IMR-90 (cell line): Measurements from ENCODE around the gene CD151. TPM values are rescaled to one million over a fixed set of nuclear protein-coding genes. Genes with fewer than 3 reads are reported as not detected.

Source experiments
- ATAC-seq: fragments of 200-7000 bp; cut with Tn5 transposase; 2 replicates; pipeline ENCODE4 v1.9.1; 2020; ENCODE audit warnings: low read depth, mild to moderate bottlenecking, moderate library complexity
- BruUV-seq: library from RNA; stranded (reverse); fragments of 400-500 nt; replicated peaks from 2 replicates; lab custom pipeline; 2021; lab: Mats Ljungman, UMichigan
- CTCF ChIA-PET: fragments of 300-600 bp; formaldehyde crosslinking; extraction: SDS; loops from one replicate; lab custom pipeline; 2021; ENCODE audit warnings: antibody characterized with exemption; lab: Yijun Ruan, JAX
- POLR2A ChIA-PET: fragments of 300-600 bp; sonication (Branson Sonifier 250); formaldehyde crosslinking; loops from one replicate; lab custom pipeline; 2022; ENCODE audit warnings: antibody characterized with exemption; ENCODE audit not compliant: unreplicated experiment; lab: Charles Lee
- DNase-seq: peaks from one replicate; pipeline ENCODE4 v3.0.0; 2013
- H2AFZ ChIP-seq: replicated peaks from 2 replicates; pipeline ENCODE3; 2013; ENCODE audit warnings: low read length, mild to moderate bottlenecking; ENCODE audit not compliant: poor library complexity
- H2AK5ac ChIP-seq: 2 replicates; pipeline ENCODE4 v1.6.1; 2013; ENCODE audit warnings: low read depth, low read length, inconsistent platforms
- H2AK9ac ChIP-seq: replicated peaks from 2 replicates; pipeline ENCODE3; 2013; ENCODE audit warnings: mild to moderate bottlenecking, low read depth, low read length, moderate library complexity; ENCODE audit not compliant: poor library complexity
- H2BK120ac ChIP-seq: 2 replicates; pipeline ENCODE4 v1.6.1; 2013; ENCODE audit warnings: low read depth, low read length, inconsistent platforms
- H2BK15ac ChIP-seq: 3 replicates; pipeline ENCODE4 v1.6.1; 2013; ENCODE audit warnings: low read depth, low read length, inconsistent platforms
- H2BK20ac ChIP-seq: 2 replicates; pipeline ENCODE4 v1.6.1; 2013; ENCODE audit warnings: low read depth, mild to moderate bottlenecking, inconsistent platforms, low read length, moderate library complexity
- H2BK5ac ChIP-seq: 2 replicates; pipeline ENCODE4 v1.6.1; 2013; ENCODE audit warnings: mild to moderate bottlenecking, low read depth, low read length, inconsistent platforms; ENCODE audit not compliant: poor library complexity, severe bottlenecking
- H3K14ac ChIP-seq: replicated peaks from 2 replicates; pipeline ENCODE4 v1.6.1; 2013; ENCODE audit warnings: low read depth, low read length, inconsistent platforms
- H3K18ac ChIP-seq: 2 replicates; pipeline ENCODE4 v1.6.1; 2013; ENCODE audit warnings: low read depth, low read length, control low read depth
- H3K23ac ChIP-seq: 2 replicates; pipeline ENCODE4 v1.6.1; 2013; ENCODE audit warnings: low read depth, low read length, inconsistent platforms
- H3K27ac ChIP-seq: 2 replicates; pipeline ENCODE4 v1.5.1; 2013; ENCODE audit warnings: mild to moderate bottlenecking, control low read depth, low read length; ENCODE audit not compliant: insufficient read depth
- H3K27me3 ChIP-seq: 2 replicates; pipeline ENCODE4 v1.6.1; 2013; ENCODE audit warnings: low read length; ENCODE audit not compliant: control insufficient read depth, insufficient read depth
- H3K36me3 ChIP-seq: 2 replicates; pipeline ENCODE4 v1.6.1; 2013; ENCODE audit warnings: low read length, mixed read lengths; ENCODE audit not compliant: control insufficient read depth, insufficient read depth
- H3K4ac ChIP-seq: 2 replicates; pipeline ENCODE4 v1.6.1; 2013; ENCODE audit warnings: low read depth, low read length, inconsistent platforms
- H3K4me1 ChIP-seq: 2 replicates; pipeline ENCODE4 v1.6.1; 2013; ENCODE audit warnings: low read length, mixed read lengths; ENCODE audit not compliant: control insufficient read depth, insufficient read depth
- H3K4me2 ChIP-seq: 2 replicates; pipeline ENCODE4 v1.6.1; 2013; ENCODE audit warnings: low read depth, mild to moderate bottlenecking, control low read depth, low read length, moderate library complexity
- H3K4me3 ChIP-seq: 2 replicates; pipeline ENCODE4 v1.5.1; 2013; ENCODE audit warnings: low read depth, mild to moderate bottlenecking, control low read depth, low read length, moderate library complexity; ENCODE audit not compliant: insufficient read depth
- H3K56ac ChIP-seq: 2 replicates; pipeline ENCODE4 v1.6.1; 2013; ENCODE audit warnings: low read length, inconsistent platforms; ENCODE audit not compliant: insufficient read depth; ENCODE audit errors: extremely low read depth
- H3K79me1 ChIP-seq, 2 experiments: 2 replicates each; pipeline ENCODE4 v1.6.1; 2013; ENCODE audit warnings: low read length in 2 of 2, inconsistent platforms in 1 of 2, low read depth in 1 of 2
- H3K9ac ChIP-seq: 2 replicates; pipeline ENCODE4 v1.6.1; 2013; ENCODE audit warnings: low read depth, low read length, control low read depth
- H3K9me1 ChIP-seq: 2 replicates; pipeline ENCODE4 v1.6.1; 2013; ENCODE audit warnings: low read length, inconsistent platforms; ENCODE audit not compliant: insufficient read depth
- H3K9me3 ChIP-seq: 2 replicates; pipeline ENCODE4 v1.6.1; 2013; ENCODE audit warnings: low read length; ENCODE audit not compliant: control insufficient read depth, insufficient read depth
- H4K20me1 ChIP-seq: 2 replicates; pipeline ENCODE4 v1.6.1; 2013; ENCODE audit warnings: low read length, inconsistent platforms; ENCODE audit not compliant: insufficient read depth
- H4K5ac ChIP-seq: 2 replicates; pipeline ENCODE4 v1.6.1; 2013; ENCODE audit warnings: mild to moderate bottlenecking, low read depth, low read length, control low read depth
- H4K8ac ChIP-seq, 2 experiments: 2 replicates each; pipeline ENCODE4 v1.6.1; 2013; ENCODE audit warnings: low read depth in 2 of 2, low read length in 2 of 2, control low read depth in 1 of 2, inconsistent platforms in 1 of 2
- H4K91ac ChIP-seq: 2 replicates; pipeline ENCODE4 v1.6.1; 2013; ENCODE audit warnings: low read depth, low read length, inconsistent platforms; ENCODE audit not compliant: insufficient read depth
- CEBPB ChIP-seq: IDR thresholded peaks from 2 replicates; pipeline ENCODE4 v1.6.1; 2012; ENCODE audit warnings: low read depth, low read length, improper control_type of control experiment
- FOS ChIP-seq: fragments of 150-350 bp; IDR thresholded peaks from 2 replicates; pipeline ENCODE4 v1.6.1; 2016; ENCODE audit warnings: low read depth, low read length
- MAFK ChIP-seq: IDR thresholded peaks from 2 replicates; pipeline ENCODE4 v1.6.1; 2012; ENCODE audit warnings: low read depth, low read length, improper control_type of control experiment
- POLR2A ChIP-seq: IDR thresholded peaks from 2 replicates; pipeline ENCODE4 v1.6.1; 2012; ENCODE audit warnings: mild to moderate bottlenecking, low read depth, low read length
- RAD21 ChIP-seq: IDR thresholded peaks from 2 replicates; pipeline ENCODE4 v1.6.1; 2012; ENCODE audit warnings: low read length, improper control_type of control experiment
- SMC3 ChIP-seq: fragments of 150-350 bp; IDR thresholded peaks from 2 replicates; pipeline ENCODE4 v1.6.1; 2016; ENCODE audit warnings: low read depth, mild to moderate bottlenecking, antibody characterized with exemption, low read length, moderate library complexity
- WGBS, 2 experiments: methylation state at CpG; one replicate each; pipeline versions ENCODE4 v1.1.5 to v1.1.7; 2013; ENCODE audit warnings: missing lambda C conversion rate in 2 of 2; ENCODE audit not compliant: insufficient read length in 1 of 2; ENCODE audit errors: extremely low coverage in 2 of 2; 5-methylcytosine and 5-hydroxymethylcytosine counted together
- dilution Hi-C: fragments of 300-500 bp; cut with HindIII; formaldehyde crosslinking; loops from one replicate; pipeline ENCODE4 v1.14.3; 2018; ENCODE audit warnings: low sequenced_read_pairs; ENCODE audit not compliant: unreplicated experiment
- in situ Hi-C: fragments of 300-500 bp; cut with MboI; formaldehyde crosslinking; loops from 3 replicates; pipeline ENCODE4 v1.14.3; 2019; ENCODE audit warnings: low sequenced_read_pairs, inconsistent platforms, mixed read lengths
- intact Hi-C: fragments of 100-400 bp; cut with micrococcal nuclease; formaldehyde crosslinking; loops from 2 replicates; pipeline ENCODE4 v1.10.0; 2022
- polyA plus RNA-seq, 3 experiments: library from polyadenylated mRNA; depleted of rRNA; stranded (reverse); fragments of >200 nt; gene quantifications; 2 replicates each; pipeline ENCODE4 v1.2.3, GENCODE V29; 2012; ENCODE audit warnings: low replicate concordance in 1 of 3
- total RNA-seq: library from RNA; depleted of rRNA; stranded (reverse); fragments of >200 nt; gene quantifications from 2 replicates; pipeline ENCODE4 v1.2.3, GENCODE V29; 2012
- TF ChIP-seq, protein P1 (sequence below): fragments of 150-350 bp; IDR thresholded peaks from 2 replicates; pipeline ENCODE4 v1.6.1; 2017; ENCODE audit warnings: mild to moderate bottlenecking, antibody characterized with exemption, low read length, low read depth

CD151 gene
- total and polyA plus RNA-seq, 2 of the 4 experiments (the other 2 are of a cell fraction): 1,150 to 1,267 TPM

DNA sequence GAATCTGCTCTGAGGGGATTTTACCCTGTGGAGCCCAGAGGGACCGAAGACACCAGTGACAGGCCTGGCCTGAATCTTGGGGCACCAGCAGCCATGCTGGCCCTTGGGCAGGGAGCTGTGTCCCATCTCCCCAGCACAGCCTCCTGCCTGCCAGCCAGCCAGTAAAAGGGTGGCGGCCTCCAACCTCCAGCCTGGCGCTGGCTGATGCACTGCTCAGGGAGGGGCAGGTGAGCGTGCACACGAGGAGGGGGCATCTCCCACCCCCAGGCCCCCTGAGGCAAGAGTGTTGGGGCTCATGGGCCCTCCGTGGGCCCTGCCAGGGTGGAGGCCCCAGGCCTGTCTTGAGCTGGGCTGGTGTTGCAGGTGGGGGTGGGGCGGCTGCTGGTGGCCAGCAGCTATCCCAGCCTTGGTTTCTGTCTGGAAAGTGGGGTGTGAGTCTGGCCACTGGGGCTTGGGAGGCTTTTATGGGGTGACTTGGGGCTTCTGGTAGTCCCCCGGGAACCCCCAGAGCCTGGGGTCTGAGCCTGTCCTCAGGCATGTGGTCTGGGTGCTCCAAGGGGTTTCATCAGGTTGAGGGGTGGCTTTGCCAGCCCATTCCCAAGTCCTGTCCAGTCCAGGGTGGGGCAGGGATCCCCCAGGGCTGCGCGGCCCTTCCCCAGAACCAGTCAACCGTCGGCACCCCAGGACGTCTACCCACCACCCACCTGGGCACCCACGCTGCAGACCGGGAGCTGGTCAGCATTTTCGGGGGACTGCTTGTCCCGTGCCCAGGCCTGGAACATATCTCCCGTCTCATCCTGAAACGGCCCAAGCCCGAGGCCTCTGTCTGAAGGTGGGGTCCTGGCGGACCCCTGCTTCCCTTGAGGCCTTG, 27.7 kb downstream of the CD151 start (continued):
- no peak for TF ChIP-seq CEBPB
- no peak for TF ChIP-seq SMC3

DNA sequence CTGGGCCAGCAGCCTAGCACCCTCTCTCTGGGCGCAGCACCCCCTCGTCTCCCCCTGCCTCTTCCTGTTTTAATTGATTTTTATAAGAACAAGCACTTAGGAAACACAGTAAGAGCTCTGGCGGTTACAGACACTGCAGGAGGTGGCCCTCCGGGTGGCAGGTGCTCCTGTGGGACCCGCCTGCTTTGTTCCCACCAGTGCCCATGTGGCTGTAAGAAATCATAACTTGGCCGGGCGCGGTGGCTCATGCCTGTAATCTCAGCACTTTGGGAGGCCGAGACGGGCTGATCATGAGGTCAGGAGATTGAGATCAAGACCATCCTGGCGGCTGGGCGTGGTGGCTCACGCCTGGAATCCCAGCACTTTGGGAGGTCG, 28.3 kb downstream of the CD151 start:
- no peak for DNase-seq
- peaks cover 31% of the 10 kb centered on the region for H3K36me3 ChIP-seq
- no peak overlapping the region for H2AK5ac ChIP-seq
- no peak overlapping the region for H2BK15ac ChIP-seq
- no peak overlapping the region for H4K91ac ChIP-seq
- no peak overlapping the region for H2AK9ac ChIP-seq
- WGBS, 2 experiments: 99% methylated on average over 11 of the region's 14 CpGs; no CpG with 5 or more reads in 1 of the 2 experiments
- dilution Hi-C loops: no loop called here
- in situ Hi-C loops: no loop called here
- H2BK20ac ChIP-seq: no peak overlapping the region
- BruUV-seq: no TSS peak
- H2BK120ac ChIP-seq: no peak overlapping the region
- TF ChIP-seq POLR2A (no peak), RAD21 (no peak), FOS (no peak), MAFK (no peak), CEBPB (no peak)
- TF ChIP-seq, protein P1, sequence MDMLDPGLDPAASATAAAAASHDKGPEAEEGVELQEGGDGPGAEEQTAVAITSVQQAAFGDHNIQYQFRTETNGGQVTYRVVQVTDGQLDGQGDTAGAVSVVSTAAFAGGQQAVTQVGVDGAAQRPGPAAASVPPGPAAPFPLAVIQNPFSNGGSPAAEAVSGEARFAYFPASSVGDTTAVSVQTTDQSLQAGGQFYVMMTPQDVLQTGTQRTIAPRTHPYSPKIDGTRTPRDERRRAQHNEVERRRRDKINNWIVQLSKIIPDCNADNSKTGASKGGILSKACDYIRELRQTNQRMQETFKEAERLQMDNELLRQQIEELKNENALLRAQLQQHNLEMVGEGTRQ: no peak
- ChIA-PET POLR2A (no interaction called here), CTCF (no interaction called here)
- no peak overlapping the region for H3K4ac ChIP-seq
- peaks cover 24 to 76% of the 10 kb centered on the region in 2 experiments for H3K79me1 ChIP-seq
- no peak overlapping the region for H4K5ac ChIP-seq
- intact Hi-C loops: no loop called here
- no peaks in the 10 kb centered on the region for H3K27me3 ChIP-seq
- no peak overlapping the region for H3K4me2 ChIP-seq
- no peak overlapping the region for H2BK5ac ChIP-seq
- no peak overlapping the region for H3K56ac ChIP-seq
- H3K9me3 ChIP-seq: no peaks in the 10 kb centered on the region
- no peak overlapping the region for H3K14ac ChIP-seq
- H4K8ac ChIP-seq: no peak overlapping the region
- peaks cover 12% of the 10 kb centered on the region for H3K4me1 ChIP-seq
- peaks cover 3% of the 10 kb centered on the region; the same call in 1 of the 2 replicates for H3K9me1 ChIP-seq
- no peak overlapping the region for H3K23ac ChIP-seq
- no peak for ATAC-seq
- no peak overlapping the region for H3K18ac ChIP-seq
- peaks cover 54% of the 10 kb centered on the region for H4K20me1 ChIP-seq
- no peak overlapping the region for H3K27ac ChIP-seq
- no peak overlapping the region for H3K4me3 ChIP-seq
- H3K9ac ChIP-seq: no peak overlapping the region
- no peak overlapping the region for H2AFZ ChIP-seq
